Hair follicular keratinocyte (primary cell): Measurements from ENCODE around the gene ITGB1BP2. TPM values are rescaled to one million over a fixed set of nuclear protein-coding genes. Genes with fewer than 3 reads are reported as not detected.

Source experiments
- total RNA-seq: library from RNA; depleted of rRNA; stranded (reverse); fragments of >200 nt; gene quantifications from 2 replicates; pipeline ENCODE4 v1.2.3, GENCODE V29; 2015

Gene ITGB1BP2
- 0.23 and 1.7 TPM in 2 replicates for total RNA-seq

GRCh38 chrX:71301195-71301924 lies at the start of gene ITGB1BP2:
Gene ITGB1BP2 (plus strand): TSS chrX:71301750. CDS start chrX:71301807, 57 bp downstream.

GRCh38 chrX:71254092-71254963 lies 47.2 kb upstream of the ITGB1BP2 start, which contains the start of gene ZMYM3:
Gene ZMYM3 (minus strand): TSS chrX:71254140. CDS start chrX:71253255, 885 bp downstream.

GRCh38 chrX:71283403-71284143 lies 18.0 kb upstream of the ITGB1BP2 start, which contains the start of gene NONO:
Gene NONO (plus strand): TSS chrX:71283635. CDS start chrX:71290638, 7,003 bp downstream.

Other genes with a start within 250 kb of the ITGB1BP2 start
- gene SNX12, start 233.4 kb upstream of the ITGB1BP2 start, total RNA-seq, result 54.4 and 68.9 TPM in 2 replicates
- gene FOXO4, start 205.9 kb upstream of the ITGB1BP2 start, total RNA-seq, result 1.6 and 2.9 TPM in 2 replicates
- gene CXorf65, start 195.0 kb upstream of the ITGB1BP2 start, total RNA-seq, result not detected in 2 replicates
- gene IL2RG, start 190.2 kb upstream of the ITGB1BP2 start, total RNA-seq, result not detected in 2 replicates
- 11.0 and 16.0 TPM in 2 replicates for gene MED12, start 183.2 kb upstream of the ITGB1BP2 start, total RNA-seq
- not detected in 2 replicates for gene NLGN3, start 156.9 kb upstream of the ITGB1BP2 start, total RNA-seq
- gene GJB1, start 78.5 kb upstream of the ITGB1BP2 start, total RNA-seq, result not detected in 2 replicates
- gene ZMYM3, start 47.6 kb upstream of the ITGB1BP2 start, total RNA-seq, result 7.8 and 9.5 TPM in 2 replicates
- gene NONO, start 18.1 kb upstream of the ITGB1BP2 start, total RNA-seq, result 232 and 281 TPM in 2 replicates
- 8.0 and 16.4 TPM in 2 replicates for gene TAF1, start 64.6 kb downstream of the ITGB1BP2 start, total RNA-seq
- gene OGT, start 231.4 kb downstream of the ITGB1BP2 start, total RNA-seq, result 23.1 and 38.0 TPM in 2 replicates